GM19463 (cell line): ENCODE data around the gene HCRT.
"Not testable (repeated sequence)": the region's sequence is repeated elsewhere in the genome, so short reads cannot be mapped to it uniquely, and the experiment has no call there.

ENCODE experiments used
- ATAC-seq: cut with Tn5 transposase; IDR thresholded peaks from one replicate; pipeline ENCODE4 v1.9.1; 2021; ENCODE audit warnings: mild to moderate bottlenecking, moderate library complexity; ENCODE audit not compliant: unreplicated experiment

HCRT gene

GRCh38 chr17:42141382-42141781 is 43.9 kb downstream of the HCRT start:
- ATAC-seq = no peak

GRCh38 chr17:42140690-42141089 is 44.6 kb downstream of the HCRT start:
- not testable (repeated sequence) for ATAC-seq

- no peak for ATAC-seq
Observed at GRCh38 chr17:42138749-42139492, 46.3 kb downstream of the HCRT start.

- no peak for ATAC-seq
Observed at GRCh38 chr17:42136654-42137051, 48.6 kb downstream of the HCRT start.

- no peak for ATAC-seq
Observed at GRCh38 chr17:42135664-42136653, 49.3 kb downstream of the HCRT start.

GRCh38 chr17:42135151-42135550 is 50.1 kb downstream of the HCRT start:
- ATAC-seq = no peak
